Activated CD4-positive, alpha-beta T cell treated with anti-CD3 and anti-CD28 coated beads for 48 hours (primary cell): ENCODE data around the gene C3orf20.

Experiments
- DNase-seq: peaks from one replicate; pipeline ENCODE4 v3.0.0-alpha.2; 2020

Gene C3orf20

DNA sequence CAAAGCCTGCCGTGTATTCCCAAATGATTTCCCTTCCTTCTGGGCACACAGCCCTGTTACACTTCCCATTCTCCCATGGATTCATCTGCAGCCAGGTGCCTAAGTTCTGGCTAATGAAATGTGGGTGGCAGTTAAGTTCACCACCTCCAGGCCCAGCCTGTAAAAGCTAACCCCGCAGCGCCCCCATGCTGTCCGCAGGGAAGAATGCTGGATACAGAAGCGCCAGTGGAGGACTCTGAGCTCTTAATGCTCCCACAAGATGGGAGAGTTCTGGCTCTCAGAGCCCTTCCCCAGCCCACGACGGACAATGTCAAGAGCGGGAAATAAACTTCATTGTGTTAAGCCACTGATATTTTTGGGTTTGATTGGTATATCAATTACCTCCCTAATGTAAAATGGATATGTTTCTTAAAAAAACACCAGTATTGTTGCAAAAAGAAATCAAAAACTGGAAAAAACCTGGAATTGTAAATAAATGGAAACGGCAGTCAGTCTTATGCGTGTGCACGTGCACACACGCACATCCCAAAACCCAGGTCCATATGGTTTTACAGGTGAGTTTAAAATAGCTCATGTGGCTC, 106.1 kb downstream of the C3orf20 start:
- DNase-seq: peak; percentile 57

DNA sequence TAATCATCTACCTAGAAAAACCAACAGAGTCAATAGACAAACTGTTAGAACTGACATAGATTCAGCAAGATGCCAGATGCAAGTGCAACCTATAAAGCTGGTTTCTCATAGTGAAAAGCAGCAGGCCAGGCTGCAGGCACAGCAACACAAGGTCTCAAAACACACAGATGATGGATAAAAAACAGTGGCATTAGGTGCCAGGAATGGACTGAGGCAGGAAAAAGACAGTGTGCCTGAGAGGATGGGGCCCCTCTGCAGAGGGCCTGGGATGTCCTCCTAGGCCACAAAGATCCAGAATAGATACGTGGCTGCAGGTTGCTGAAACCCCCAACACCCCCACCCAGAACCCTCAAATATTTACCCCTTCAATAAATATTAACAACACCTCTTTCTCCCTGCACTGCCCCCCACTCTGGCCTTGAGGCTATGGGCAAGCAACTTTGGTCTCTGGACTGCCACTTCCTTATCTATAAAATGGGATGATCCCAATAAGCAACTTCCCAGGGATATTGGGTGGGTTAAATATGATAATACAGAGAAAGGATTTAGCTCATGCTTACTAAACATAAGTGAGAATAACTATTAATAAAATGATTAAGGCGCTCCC, 108.6 kb downstream of the C3orf20 start:
- DNase-seq: no peak

DNA sequence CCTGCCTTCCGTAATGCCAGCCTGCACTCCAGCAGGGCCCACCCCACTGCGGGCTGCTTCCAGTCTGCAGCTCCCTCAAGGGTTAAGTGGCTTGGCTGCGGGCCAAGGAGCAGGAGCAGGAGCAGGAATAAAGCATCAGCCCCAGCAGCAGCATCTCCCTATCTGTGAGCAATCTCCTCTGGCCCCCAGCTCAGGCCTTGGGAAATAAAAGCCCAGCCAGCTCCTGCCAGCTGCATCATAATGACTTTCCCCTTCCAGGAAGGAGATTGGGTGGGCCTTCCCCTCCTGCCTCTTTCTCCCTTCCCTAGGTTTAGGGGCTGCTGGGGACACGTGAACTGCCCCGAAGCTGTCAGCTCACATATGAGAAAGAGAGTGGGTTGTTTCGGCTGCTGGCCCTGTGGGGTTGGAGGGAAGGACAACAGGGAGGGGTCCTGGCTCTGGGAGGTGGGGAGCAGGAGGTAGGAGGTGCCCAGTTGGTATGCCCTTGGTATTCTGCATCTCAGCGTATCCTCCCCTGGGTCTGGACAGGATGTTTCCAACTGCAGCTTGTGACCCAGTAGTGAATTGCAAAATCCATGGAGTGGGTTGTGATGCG, 109.2 kb downstream of the C3orf20 start:
- no peak for DNase-seq

DNA sequence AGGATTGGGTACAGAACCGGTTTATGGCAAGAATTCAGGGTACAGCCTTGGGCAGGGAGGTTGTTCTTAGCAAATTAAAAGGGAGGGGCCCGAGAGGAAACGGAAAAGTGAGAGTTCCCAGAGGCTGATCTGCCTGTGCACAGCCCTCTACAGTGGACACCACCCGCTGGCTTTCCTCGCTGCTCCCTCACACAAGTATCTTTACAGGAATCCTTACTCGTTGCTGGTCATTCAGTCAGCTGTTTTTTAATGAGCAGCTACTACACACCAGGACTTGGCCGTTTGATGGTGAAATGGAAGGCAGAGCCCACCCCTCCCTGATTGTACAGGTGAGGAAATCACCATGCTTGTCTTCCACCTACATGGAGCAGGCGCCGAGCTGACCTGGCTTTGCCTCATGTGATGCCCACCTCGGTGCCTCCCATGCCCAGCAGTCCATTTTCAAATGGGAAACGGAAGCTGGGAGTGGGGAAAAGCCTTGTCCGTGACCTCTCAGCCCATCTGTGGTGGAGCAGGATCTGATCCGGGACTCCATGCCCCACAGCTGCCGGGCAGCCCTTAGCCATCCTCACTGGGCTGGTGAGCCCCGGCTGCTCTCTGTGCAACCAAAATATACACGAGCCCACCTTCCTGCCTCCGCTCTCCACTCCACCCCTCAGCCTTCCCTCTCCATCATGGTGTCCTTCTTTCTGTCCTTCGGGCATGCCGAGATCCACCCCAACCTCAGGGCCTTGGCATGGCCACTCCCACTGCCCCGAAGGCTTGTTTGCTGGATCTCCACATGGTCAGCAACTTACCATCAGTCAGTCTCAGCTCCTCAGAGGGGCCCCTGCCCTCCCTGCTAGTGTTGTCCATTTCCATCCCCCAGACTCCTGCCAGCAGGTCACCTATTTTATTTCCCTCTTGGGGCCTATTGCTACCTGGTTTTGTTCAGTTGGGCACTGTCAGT, 110.5 kb downstream of the C3orf20 start:
- no peak for DNase-seq

DNA sequence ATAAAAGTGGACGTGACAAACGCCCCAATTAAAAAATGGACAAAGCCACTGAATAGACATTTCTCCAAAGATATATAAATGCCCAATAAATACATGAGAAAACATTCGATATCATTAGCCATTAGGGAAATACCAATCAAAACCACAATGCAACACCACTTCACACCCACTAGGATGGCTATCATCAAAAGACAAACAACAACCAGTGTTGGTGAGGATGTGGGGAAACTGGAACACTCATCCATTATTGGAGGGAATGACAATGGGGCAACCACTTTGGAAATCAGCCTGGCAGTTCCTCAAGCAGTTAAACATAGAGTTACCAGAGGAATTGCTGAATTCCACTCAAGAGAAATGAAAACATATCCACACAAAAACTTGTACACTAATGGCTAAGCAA, 111.4 kb downstream of the C3orf20 start:
- no peak for DNase-seq

DNA sequence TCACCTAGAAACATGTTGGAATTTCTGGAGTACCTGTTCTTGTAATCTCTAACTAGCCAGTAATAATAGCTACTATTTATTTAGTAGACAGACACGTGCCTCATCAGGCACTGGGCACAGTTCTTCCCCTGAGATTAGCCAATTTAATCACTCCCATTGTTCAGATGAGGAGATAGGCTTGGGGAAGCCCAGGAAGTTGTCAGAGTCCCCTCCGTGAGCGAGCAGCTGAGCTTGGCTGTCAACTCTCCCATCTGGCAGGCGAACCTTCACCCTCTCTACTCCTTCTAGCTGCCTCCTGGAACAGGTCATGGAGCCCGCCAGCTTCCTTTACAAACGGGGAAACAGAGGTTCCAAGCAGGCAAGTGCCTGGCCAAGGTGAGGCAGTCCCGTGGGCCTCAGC, 112.7 kb downstream of the C3orf20 start:
- no peak for DNase-seq

DNA sequence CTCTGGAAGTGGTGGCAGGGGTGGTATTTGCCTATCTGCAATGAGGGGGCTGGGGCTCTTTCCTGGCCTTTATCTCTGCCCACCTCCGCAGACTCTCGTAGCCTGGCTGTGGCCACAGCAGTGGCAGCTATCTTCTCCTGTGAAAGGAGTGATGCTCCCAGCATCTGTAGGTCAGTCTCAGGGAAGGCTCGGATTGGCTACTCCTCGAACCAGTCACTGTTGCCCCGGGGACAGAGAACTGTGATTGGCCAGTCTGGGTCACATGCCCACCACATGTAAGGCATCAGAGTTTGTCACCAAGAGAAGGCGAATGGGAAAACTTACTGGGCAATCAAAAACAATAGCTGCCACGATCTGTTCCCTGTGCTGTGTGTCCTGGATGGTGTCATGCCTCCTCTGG, 113.7 kb downstream of the C3orf20 start:
- no peak for DNase-seq

DNA sequence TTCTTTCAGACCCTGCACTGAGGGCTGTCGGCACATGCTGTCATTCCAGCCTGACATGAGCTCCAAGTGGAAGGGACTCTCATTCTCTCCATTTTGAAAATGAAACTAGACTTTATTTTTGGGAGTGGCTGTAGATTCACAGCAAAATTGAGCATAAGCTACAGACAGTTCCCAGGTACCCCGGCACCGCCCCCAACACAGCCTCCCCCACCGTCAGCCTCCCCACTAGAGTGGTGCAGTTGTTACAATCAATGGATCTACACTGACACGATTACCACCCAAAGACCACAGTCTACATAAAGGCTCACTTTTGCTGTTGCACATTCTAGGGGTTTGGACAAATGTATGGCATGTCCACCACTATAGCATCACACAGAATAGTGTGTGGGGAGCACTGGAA, 114.3 kb downstream of the C3orf20 start:
- no peak for DNase-seq

DNA sequence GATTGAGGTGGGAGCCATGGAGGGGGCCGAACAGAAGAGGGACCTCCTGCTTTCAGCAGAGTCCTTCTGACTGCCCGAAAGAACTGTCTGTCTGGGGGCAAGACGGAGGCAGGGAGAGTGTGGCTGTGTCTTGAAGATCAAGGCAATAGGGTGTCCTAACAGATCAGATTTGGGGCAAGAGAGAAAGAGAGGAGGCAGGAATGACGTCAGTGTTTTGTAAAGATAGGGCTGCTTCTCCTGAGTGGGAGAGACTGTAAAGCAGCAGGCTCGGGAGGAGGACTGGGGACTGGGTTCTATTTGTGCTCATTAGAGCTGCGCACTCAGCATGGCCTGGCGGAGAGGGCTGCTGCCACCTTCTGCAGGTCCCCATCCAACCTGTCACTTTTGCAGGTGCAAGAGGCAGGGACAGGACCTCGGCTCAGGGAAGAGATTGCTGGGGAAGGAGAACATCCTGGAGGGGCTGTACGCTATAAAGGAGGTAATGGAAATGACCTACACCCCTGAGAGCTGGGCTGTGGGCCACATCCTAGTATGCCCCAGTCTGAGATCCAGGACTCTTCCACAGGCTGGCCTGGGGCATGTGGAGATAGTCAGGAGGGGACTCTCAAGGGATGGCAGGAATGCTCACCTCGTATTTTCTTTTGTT, 114.8 kb downstream of the C3orf20 start:
- no peak for DNase-seq

DNA sequence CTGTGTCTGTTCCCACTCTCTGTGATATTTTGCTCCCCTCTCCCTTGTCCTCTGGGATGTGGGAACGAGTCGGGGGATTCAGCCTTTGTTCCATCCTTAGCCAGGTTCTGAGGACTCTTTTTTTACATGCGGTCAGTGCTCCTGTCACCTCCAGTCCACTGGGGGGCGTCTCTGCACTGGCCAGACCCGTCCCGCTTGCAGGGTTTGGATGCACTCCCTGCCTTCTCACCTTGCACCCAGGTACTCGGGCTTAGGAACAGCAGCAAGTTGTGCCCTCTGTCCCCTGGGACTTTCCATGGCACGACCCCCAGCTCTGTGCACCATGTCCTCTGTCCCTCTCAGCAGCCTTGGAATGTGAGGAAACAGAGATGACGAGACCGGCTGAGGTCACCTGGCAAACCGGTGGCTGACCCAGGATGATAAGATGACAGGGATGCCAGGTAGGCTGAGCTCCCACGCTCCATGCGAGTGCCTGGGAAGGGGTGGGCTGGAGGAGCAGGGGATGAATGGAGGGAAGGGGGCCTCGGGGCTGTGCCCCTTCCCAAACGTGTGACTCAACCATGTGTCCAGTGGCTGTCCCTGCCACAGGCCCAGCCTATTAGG, 116.5 kb downstream of the C3orf20 start:
- peak; percentile 74 for DNase-seq

DNA sequence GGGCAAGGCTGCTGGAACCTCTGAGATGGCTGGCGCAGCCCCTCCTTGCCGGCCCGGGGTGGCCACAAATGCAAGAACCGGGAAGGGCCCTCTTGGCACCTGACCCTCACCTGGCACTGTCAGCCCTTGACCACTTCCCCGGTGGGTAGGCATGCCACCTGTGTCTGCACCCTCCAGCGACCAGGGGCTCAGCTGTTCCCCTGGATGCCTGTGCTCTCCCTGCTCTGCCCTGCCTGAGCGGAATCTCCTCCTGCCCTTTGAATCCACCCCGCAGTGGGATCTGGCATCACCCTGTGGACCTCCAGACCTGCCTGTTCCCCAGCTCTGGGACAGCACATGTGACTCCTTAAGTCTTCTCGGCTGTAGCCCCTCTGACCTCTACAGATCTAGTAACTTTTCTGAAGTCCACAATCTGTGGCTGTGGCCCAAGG, 117.8 kb downstream of the C3orf20 start:
- DNase-seq: no peak

DNA sequence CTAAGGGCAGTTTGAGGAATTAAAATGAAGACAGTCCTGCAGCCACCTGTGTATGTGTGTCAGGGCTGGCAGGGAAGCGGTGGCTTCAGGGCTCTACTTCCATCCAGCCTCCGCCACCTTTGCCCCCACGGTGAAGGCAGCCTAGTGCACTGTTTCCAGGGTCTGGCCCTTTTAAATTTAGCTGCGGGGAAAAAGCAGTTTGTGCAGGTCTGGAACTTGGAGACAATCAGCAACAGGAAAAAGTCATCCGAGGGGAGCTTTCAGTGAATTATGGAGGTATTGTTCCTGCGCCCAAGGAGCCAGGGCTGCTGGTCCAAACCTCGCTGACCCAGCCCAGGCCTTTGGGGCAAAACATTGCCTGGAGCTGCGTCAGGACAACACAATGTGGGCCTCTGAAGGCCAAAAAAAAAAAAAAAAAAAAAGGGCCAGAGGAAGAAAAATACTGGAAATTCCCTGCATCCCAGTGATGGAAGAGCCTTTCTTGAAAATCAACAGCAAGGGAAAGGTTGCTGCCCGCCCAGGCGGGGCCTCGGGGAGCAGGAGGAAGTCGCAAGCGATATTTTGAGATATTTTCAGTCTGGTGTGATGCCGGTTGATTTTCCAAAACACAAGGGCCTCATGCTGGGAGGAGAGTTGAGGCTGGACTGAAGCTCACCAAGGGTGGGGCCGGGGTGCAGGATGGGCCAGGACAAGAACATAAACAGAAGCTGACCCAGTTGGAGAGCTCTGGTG, 118.4 kb downstream of the C3orf20 start:
- no peak for DNase-seq

DNA sequence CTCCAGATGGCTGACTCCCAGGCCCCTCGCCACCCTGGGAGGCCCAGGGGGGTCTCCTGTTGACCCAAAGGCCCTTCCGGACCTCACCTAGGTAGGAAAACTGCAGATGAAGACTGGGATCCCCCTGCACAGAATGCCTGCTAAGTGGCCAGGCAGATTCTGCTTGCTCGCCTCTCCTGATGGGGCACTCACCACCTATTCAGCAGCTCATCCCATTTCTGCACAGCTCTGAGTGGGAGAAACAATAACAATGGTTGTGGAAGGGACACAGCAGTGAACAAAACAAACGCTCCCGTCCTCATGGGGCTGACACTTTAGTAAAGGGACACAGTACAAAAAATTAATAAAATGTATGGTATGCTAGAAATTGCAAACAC, 118.9 kb downstream of the C3orf20 start:
- DNase-seq: no peak

DNA sequence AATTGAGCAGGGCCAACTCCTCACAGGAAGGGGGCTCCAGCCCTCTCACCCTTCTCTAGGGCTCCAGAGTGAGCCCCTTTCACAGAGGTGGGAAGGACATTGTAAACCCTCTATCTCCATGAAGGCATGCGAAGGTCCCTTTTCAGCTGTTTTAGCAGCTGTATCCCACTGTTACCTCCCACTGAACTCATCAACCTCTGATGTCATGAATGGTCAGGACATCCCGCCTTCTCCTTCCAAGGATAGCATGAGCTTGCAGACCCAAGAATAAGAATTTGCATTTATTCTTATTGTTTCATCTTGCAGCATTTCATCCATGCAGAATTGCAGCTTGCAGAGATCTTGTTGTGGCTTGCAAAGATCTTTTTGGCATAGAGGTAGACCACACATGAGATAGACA, 119.5 kb downstream of the C3orf20 start:
- no peak for DNase-seq

DNA sequence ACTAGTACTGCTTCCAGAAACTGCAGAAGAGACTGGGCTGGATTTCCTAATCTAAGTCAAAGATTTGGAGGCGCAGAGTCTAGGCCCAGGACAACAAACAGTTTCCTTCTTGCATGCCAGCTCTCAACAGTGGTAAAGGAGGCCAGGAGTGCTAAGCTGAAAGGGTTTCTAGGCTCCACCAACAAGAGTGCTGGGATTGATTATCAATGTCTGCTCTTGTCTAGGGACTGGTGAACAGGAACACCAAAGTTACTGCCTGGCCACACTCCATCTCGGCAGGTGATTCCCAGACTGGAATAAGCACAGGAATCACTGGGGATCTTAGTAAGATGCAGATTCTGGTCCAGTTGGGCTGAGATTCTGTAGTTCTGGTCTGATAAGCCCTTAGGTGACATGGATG, 121.1 kb downstream of the C3orf20 start:
- no peak for DNase-seq

DNA sequence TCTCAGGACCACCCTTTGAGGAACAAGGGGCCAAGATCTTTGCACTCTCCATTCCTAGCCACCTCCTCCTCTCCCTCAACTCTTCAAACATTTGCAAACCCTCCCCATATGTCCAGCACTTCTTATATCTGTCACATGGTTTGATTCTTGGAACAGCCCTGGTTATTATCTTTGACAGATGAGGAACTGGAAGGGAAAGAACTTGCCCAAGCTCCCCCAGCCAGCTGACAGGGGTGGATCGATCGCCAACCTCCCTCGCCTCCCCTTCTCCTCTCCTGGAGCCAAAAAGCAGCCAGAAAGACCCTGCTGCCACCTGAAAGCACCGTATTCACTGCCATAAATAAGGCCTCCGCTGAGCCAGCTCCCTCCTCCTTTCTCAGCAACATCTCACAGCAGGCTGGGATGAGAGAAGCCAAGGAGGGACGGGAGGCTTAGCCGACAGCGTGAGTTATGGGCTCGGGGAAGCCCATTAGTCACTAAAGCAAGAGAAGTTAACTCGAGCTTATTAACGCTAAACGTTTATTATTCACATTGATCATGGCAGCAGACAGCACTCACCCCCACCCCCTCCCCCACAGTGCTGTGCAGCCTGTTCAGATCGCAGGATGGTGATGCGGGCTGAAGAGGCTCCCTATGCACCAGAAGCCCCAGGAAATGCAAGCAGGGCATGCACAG, 121.6 kb downstream of the C3orf20 start:
- DNase-seq: no peak

DNA sequence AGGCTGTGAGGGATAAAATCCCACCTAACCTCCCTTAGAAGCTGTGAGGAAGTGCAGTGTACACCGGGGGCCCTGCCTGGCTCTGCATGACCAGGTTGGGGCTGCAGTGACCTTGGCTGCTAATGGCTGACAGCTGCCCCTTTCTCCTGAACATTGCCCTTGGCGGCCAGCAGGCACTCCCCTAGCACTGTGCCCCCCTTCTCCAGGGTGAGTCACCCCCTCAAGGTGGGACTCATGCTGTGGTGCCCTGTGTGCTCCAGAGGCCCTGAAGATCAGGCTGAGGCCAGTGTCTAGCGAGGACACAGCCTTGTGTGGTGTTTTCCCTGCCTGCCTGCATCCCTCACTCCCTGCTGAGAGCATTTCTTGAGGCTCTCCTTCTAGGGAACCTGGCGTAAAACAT, 122.8 kb downstream of the C3orf20 start:
- DNase-seq: no peak

DNA sequence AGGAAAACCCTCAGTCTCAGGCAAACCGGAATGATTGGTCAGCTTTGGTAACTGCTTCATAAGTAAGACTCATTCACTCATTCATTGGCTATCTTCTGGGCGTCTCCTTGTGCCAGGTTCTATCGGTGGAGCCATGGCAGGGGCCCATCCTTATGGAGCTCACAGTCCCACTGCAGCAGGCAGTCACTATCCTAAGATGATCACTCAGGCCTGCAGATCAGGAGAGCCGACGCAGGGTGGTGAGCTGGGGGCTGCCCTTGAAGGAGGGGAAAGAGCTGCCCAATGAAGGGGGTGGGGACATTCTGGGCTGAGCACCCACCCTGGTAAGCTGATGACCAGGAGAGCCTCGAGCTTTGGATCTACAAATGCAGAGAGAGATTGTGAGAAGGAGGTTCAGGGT, 123.3 kb downstream of the C3orf20 start:
- DNase-seq: no peak

DNA sequence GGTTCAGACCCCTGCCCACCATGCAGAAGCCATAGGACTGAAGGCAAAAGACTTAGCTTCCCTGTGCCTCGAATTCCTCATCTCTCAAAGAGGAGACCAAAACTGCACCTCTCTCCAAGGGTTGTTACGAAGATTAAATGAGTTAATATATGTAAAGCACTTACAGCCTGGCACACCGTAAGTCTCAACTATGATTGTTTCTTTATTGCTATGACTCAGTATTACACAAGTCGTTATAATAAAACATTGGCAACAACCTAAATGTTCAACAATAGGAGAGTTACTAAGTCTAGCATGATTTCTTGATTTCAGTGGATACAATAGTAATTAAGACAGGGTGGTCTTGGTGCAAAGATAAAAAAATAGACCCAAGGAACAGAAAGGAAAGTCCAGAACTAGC, 124.2 kb downstream of the C3orf20 start:
- DNase-seq: no peak

DNA sequence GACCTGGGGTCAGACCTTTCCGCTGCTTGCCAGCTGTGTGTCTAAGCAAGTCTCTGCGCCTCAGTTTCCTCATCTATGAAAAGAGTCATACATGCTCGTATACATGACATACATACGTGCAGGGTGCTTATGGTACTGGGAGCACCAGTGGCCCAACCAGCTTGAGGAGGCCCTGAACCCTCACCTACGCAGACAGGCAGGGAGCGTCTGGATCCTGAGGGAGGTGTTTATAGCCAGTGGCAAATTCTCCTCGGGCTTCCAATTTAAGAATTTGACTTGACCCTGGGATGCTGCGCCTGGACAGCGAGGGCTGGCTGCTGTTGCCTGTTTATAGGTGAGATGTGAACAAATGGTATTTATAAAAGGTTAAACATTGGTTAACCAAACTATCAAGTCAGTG, 126.1 kb downstream of the C3orf20 start:
- no peak for DNase-seq

DNA sequence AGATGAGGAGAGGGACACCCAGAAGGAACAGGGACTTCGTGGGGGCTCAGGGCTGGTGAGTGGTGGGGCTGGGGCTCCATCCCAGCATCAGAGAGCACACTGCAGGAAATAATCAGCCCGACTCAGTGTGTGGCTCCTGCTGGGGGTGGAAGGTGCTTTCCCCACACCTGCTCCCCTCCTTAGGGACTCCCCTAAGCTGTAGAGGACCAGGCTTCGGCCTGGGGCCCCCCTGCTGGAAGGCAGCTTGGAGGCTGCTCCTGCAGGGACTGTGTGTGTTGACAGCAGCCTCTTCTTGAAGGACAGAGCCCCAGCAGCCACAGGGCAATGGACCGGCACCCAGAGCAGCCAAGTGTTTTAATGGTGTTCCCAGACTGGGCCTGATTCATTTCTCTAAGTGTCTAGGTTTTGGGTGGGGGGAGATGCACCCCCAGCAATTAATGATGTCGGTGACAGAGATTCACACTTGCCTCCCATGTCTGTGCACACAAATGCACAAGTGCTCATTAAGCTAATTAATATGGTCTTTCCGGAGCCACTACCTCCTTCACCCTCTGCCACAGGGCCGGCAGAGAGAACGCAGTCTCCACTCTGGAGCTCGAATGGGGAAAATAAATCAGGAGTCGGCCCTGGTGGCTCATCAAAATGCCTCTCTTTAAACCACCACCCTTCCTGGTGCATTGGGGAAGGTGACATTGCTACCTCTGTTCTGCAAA, 126.9 kb downstream of the C3orf20 start:
- DNase-seq: no peak
